PC-3 (cell line): ENCODE results near the gene AHNAK.

Experiments
- EZH2phosphoT487 ChIP-seq: fragments of 300-600 bp; sonication (generic); IDR thresholded peaks from 2 replicates; pipeline ENCODE4 v1.6.1; 2018; ENCODE audit warnings: mild to moderate bottlenecking, antibody characterized with exemption, low read length, borderline replicate concordance
- TF ChIP-seq, protein P1 (sequence below): fragments of 300-600 bp; sonication (generic); conservative IDR thresholded peaks from 2 replicates; pipeline ENCODE4 v1.5.1; 2017; ENCODE audit warnings: antibody characterized with exemption, low read depth, mild to moderate bottlenecking, low read length

DNA sequence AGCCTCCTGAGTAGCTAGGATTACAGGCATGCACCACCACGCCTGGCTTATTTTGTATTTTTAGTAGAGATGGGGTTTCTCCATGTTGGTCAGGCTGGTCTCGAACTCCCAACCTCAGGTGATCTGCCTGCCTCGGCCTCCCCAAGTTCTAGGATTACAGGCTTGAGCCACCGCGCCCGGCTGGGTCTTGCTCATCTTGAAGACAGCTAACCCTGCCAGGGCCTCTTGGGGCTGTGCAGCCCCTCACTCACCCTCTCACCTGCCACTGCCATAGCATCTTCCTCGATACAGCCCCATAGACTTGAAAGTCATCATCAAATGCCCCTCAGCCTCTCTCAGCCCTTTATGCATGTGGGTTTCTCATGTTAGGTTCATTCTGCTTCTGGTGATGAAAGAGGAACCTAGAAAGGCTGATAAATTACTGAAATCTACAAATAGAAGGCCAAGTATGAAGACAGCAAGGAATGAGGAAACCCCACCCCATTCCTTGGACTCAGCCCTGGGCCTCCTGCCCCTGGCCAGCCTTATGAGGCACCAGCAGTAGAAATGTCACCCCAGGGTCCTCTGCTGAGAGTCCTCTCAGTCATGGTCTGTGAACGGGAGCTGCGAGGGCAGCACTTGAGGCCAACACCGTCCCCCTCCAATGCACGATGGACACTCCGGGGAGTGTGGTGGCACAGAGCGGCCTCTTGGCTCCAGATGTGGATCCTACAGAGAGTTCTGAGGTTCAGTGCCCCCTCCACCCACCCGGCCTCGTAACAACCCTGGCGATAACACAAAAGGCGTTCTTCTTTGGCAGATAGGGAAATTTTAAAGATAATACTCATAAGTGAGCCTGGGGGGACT is 103.0 kb downstream of the AHNAK start:
- TF ChIP-seq, protein P1, sequence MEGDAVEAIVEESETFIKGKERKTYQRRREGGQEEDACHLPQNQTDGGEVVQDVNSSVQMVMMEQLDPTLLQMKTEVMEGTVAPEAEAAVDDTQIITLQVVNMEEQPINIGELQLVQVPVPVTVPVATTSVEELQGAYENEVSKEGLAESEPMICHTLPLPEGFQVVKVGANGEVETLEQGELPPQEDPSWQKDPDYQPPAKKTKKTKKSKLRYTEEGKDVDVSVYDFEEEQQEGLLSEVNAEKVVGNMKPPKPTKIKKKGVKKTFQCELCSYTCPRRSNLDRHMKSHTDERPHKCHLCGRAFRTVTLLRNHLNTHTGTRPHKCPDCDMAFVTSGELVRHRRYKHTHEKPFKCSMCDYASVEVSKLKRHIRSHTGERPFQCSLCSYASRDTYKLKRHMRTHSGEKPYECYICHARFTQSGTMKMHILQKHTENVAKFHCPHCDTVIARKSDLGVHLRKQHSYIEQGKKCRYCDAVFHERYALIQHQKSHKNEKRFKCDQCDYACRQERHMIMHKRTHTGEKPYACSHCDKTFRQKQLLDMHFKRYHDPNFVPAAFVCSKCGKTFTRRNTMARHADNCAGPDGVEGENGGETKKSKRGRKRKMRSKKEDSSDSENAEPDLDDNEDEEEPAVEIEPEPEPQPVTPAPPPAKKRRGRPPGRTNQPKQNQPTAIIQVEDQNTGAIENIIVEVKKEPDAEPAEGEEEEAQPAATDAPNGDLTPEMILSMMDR = no peak
- no peak for TF ChIP-seq EZH2phosphoT487
